HG02981 (cell line): ENCODE results near the gene GPR132.
"Not testable (repeated sequence)": the region's sequence is repeated elsewhere in the genome, so short reads cannot be mapped to it uniquely, and the experiment has no call there.

Experiments
- ATAC-seq: cut with Tn5 transposase; IDR thresholded peaks from one replicate; pipeline ENCODE4 v1.9.1; 2021; ENCODE audit warnings: mild to moderate bottlenecking, moderate library complexity; ENCODE audit not compliant: unreplicated experiment

Gene GPR132

GRCh38 chr14:105065280-105066228, at the start of gene GPR132:
GPR132 (minus strand) TSS chr14:105065430; CDS start chr14:105055420, 10,010 bp downstream.
- ATAC-seq = peak; percentile 50

- ATAC-seq = not testable (repeated sequence)
Measured at GRCh38 chr14:105109243-105109642, 44.0 kb upstream of the GPR132 start.

- no peak for ATAC-seq
Measured at GRCh38 chr14:105108516-105108864, 43.3 kb upstream of the GPR132 start.

- no peak for ATAC-seq
Measured at GRCh38 chr14:105107781-105108515, 42.7 kb upstream of the GPR132 start.

GRCh38 chr14:105107351-105107750, 42.1 kb upstream of the GPR132 start:
- ATAC-seq = no peak

GRCh38 chr14:105105158-105105557, 39.9 kb upstream of the GPR132 start:
- no peak for ATAC-seq

GRCh38 chr14:105102893-105103292, 37.7 kb upstream of the GPR132 start:
- no peak for ATAC-seq

GRCh38 chr14:105102361-105102870, 37.2 kb upstream of the GPR132 start:
- no peak for ATAC-seq

GRCh38 chr14:105100910-105101309, 35.7 kb upstream of the GPR132 start:
- ATAC-seq = no peak

GRCh38 chr14:105099778-105100177, 34.5 kb upstream of the GPR132 start:
- no peak for ATAC-seq

GRCh38 chr14:105098316-105098715, 33.1 kb upstream of the GPR132 start:
- ATAC-seq = no peak

GRCh38 chr14:105097794-105098127, 32.5 kb upstream of the GPR132 start:
- ATAC-seq = no peak

- ATAC-seq = no peak
Measured at GRCh38 chr14:105096206-105096875, 31.1 kb upstream of the GPR132 start.

- ATAC-seq = no peak
Measured at GRCh38 chr14:105095236-105095805, 30.1 kb upstream of the GPR132 start.

GRCh38 chr14:105094193-105094907, 29.1 kb upstream of the GPR132 start:
- ATAC-seq = no peak

- ATAC-seq = peak; percentile 39
Measured at GRCh38 chr14:105093431-105094192, 28.4 kb upstream of the GPR132 start.

- peak; percentile 37 for ATAC-seq
Measured at GRCh38 chr14:105093038-105093430, 27.8 kb upstream of the GPR132 start.

- no peak for ATAC-seq
Measured at GRCh38 chr14:105092171-105093037, 27.2 kb upstream of the GPR132 start.
